ENCODE results near the gene SUCLG2. TPM values are rescaled to one million over a fixed set of nuclear protein-coding genes. Genes with fewer than 3 reads are reported as not detected.

The SUCLG2 gene
- polyA plus RNA-seq, 1 donor (not counting 4 experiments of a cell fraction or from before 2014, with no cell fraction given) = 26.7 TPM

DNA sequence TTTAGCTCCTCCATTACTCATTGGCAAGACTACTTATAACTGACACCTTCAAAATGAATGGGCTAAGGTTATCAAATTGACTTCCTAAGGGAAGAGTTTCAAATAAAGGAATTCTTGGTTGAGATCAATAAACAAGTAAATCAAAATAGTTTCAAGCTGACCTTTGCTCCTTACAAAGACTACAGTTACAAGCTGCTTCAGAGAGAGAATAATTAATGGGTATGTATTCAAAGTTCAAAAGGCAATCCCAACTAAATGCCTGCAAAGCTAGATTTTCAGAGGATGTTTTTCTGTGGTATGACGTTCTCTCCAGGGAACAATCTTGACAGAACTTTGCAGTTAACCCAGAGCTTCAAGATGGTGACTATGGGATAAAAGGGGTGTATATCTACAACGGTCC is 153.7 kb downstream of the SUCLG2 start:
- no peak for TF ChIP-seq EZH2 (IDR thresholded peaks at IDR 0.05; ENCODE audit: low read length)
- TF ChIP-seq, protein P1, sequence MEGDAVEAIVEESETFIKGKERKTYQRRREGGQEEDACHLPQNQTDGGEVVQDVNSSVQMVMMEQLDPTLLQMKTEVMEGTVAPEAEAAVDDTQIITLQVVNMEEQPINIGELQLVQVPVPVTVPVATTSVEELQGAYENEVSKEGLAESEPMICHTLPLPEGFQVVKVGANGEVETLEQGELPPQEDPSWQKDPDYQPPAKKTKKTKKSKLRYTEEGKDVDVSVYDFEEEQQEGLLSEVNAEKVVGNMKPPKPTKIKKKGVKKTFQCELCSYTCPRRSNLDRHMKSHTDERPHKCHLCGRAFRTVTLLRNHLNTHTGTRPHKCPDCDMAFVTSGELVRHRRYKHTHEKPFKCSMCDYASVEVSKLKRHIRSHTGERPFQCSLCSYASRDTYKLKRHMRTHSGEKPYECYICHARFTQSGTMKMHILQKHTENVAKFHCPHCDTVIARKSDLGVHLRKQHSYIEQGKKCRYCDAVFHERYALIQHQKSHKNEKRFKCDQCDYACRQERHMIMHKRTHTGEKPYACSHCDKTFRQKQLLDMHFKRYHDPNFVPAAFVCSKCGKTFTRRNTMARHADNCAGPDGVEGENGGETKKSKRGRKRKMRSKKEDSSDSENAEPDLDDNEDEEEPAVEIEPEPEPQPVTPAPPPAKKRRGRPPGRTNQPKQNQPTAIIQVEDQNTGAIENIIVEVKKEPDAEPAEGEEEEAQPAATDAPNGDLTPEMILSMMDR (optimal IDR thresholded peaks at IDR 0.05 in 1 of 3, IDR thresholded peaks at IDR 0.05 in 1 of 3, conservative IDR thresholded peaks at IDR 0.05 in 1 of 3; ENCODE audit: extremely low read depth in 1 of 3, insufficient read depth in 2 of 3, low read length in 3 of 3) = no peak
- no peaks in the 10 kb centered on the region for H3K4me1 ChIP-seq (ENCODE audit: control insufficient read depth, extremely low read depth, insufficient read depth, low read length)

DNA sequence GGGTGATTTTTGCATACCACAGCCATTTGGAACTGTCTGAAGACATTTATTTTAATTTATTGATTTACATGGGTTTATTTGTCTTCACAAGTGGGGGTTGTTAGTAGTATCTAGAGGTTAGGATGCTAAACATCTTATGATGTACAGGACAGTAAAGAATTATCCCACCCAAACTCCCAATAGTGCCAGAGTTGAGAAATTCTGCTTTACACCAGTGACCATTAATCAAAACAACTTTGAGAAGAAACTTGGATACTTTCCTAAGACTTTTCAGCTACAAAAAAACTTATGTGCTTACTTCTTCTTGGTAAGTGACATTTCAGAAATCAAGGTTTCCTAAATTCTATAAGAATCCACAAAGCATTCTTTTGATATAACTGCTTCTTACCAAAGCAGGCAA is 156.7 kb downstream of the SUCLG2 start:
- FAIRE-seq (no peak), DNase-seq (ENCODE audit: low read depth, low spot score) (no peak)
- Histone ChIP-seq H3K4me1 (ENCODE audit: control insufficient read depth, extremely low read depth, insufficient read depth, low read length) (no peaks in the 10 kb centered on the region), H3K9me3 (ENCODE audit: control insufficient read depth, low read depth, low read length) (no peaks in the 10 kb centered on the region), H3K36me3 (ENCODE audit: control insufficient read depth in 2 of 2, extremely low read depth in 1 of 2, insufficient read depth in 2 of 2, low read length in 2 of 2) (peaks cover 0 to 2% of the 10 kb centered on the region in 2 experiments), H3K9me1 (ENCODE audit: control insufficient read depth, extremely low read depth, insufficient read depth, low read length) (no peaks in the 10 kb centered on the region), H3K79me2 (ENCODE audit: control insufficient read depth, insufficient read depth, low read length) (no peaks in the 10 kb centered on the region), H3K27me3 (ENCODE audit: control insufficient read depth, extremely low read depth, insufficient read depth, low read length) (no peaks in the 10 kb centered on the region), H3K27ac (ENCODE audit: control insufficient read depth, insufficient read depth, low read length) (no peak overlapping the region), H3K4me2 (ENCODE audit: control insufficient read depth, extremely low read depth, insufficient read depth, low read depth, low read length) (no peak overlapping the region), H3K4me3 (ENCODE audit: control insufficient read depth in 2 of 3, extremely low read depth in 1 of 3, insufficient read depth in 2 of 3, low read depth in 1 of 3, low read length in 3 of 3) (no peak overlapping the region), H4K20me1 (ENCODE audit: control insufficient read depth, extremely low read depth, insufficient read depth, low read length) (no peaks in the 10 kb centered on the region), H2AFZ (ENCODE audit: control insufficient read depth, low read length) (no peak overlapping the region), H3K9ac (ENCODE audit: control insufficient read depth, extremely low read depth, insufficient read depth, low read length) (no peak overlapping the region)
- no peak for TF ChIP-seq EZH2 (IDR thresholded peaks at IDR 0.05; ENCODE audit: low read length)
- TF ChIP-seq, protein P1 (optimal IDR thresholded peaks at IDR 0.05 in 1 of 3, IDR thresholded peaks at IDR 0.05 in 1 of 3, conservative IDR thresholded peaks at IDR 0.05 in 1 of 3; ENCODE audit: extremely low read depth in 1 of 3, insufficient read depth in 2 of 3, low read length in 3 of 3) = no peak
- dilution Hi-C loops (cut with MboI; ENCODE audit: extremely low pct_ligation_motif_present, low sequenced_read_pairs) = no loop called here

More for the DNA sequence above, 153.7 kb downstream of the SUCLG2 start:
- no peak overlapping the region for H3K27ac ChIP-seq (ENCODE audit: control insufficient read depth, insufficient read depth, low read length)
- dilution Hi-C loops (cut with MboI; ENCODE audit: extremely low pct_ligation_motif_present, low sequenced_read_pairs) = no loop called here
- H3K9ac ChIP-seq (ENCODE audit: control insufficient read depth, extremely low read depth, insufficient read depth, low read length) = no peak overlapping the region
- no peaks in the 10 kb centered on the region for H4K20me1 ChIP-seq (ENCODE audit: control insufficient read depth, extremely low read depth, insufficient read depth, low read length)
- peak; percentile 32 for FAIRE-seq
- H3K9me3 ChIP-seq (ENCODE audit: control insufficient read depth, low read depth, low read length) = no peaks in the 10 kb centered on the region
- no peak overlapping the region for H2AFZ ChIP-seq (ENCODE audit: control insufficient read depth, low read length)
- no peaks in the 10 kb centered on the region for H3K79me2 ChIP-seq (ENCODE audit: control insufficient read depth, insufficient read depth, low read length)
- H3K4me3 ChIP-seq (ENCODE audit: control insufficient read depth in 2 of 3, extremely low read depth in 1 of 3, insufficient read depth in 2 of 3, low read depth in 1 of 3, low read length in 3 of 3) = no peak overlapping the region
- H3K27me3 ChIP-seq (ENCODE audit: control insufficient read depth, extremely low read depth, insufficient read depth, low read length) = no peaks in the 10 kb centered on the region
- DNase-seq (ENCODE audit: low read depth, low spot score) = no peak
- H3K4me2 ChIP-seq (ENCODE audit: control insufficient read depth, extremely low read depth, insufficient read depth, low read depth, low read length) = no peak overlapping the region
- H3K36me3 ChIP-seq (ENCODE audit: control insufficient read depth in 2 of 2, extremely low read depth in 1 of 2, insufficient read depth in 2 of 2, low read length in 2 of 2) = peaks cover 0 to 4% of the 10 kb centered on the region in 2 experiments
- no peaks in the 10 kb centered on the region for H3K9me1 ChIP-seq (ENCODE audit: control insufficient read depth, extremely low read depth, insufficient read depth, low read length)
